Mesenchymal stem cell (in vitro differentiated cells and primary cell): ENCODE measurements around the gene SLC9A2.

Experiments used
- DNase-seq: peaks from one replicate; pipeline ENCODE4 v3.0.0-alpha.2; 2013
- H2AFZ ChIP-seq: one replicate; pipeline ENCODE4 v1.6.1; 2013; ENCODE audit warnings: low read depth, mild to moderate bottlenecking, control low read depth, inconsistent platforms, low read length, moderate library complexity
- H2AK5ac ChIP-seq: 2 replicates; pipeline ENCODE4 v1.6.1; 2013; ENCODE audit warnings: low read length, moderate library complexity, mild to moderate bottlenecking, inconsistent platforms; ENCODE audit not compliant: severe bottlenecking
- H2BK120ac ChIP-seq: one replicate; pipeline ENCODE4 v1.6.1; 2013; ENCODE audit warnings: low read depth, mild to moderate bottlenecking, inconsistent platforms, low read length, moderate library complexity
- H2BK12ac ChIP-seq, 2 experiments: one replicate each; pipeline ENCODE4 v1.6.1; 2013; ENCODE audit warnings: inconsistent platforms in 2 of 2, low read length in 2 of 2, mild to moderate bottlenecking in 2 of 2, moderate library complexity in 2 of 2, control low read depth in 1 of 2
- H2BK15ac ChIP-seq: one replicate; pipeline ENCODE4 v1.6.1; 2013; ENCODE audit warnings: mild to moderate bottlenecking, low read depth, inconsistent platforms; ENCODE audit not compliant: poor library complexity, severe bottlenecking
- H2BK5ac ChIP-seq: 2 replicates; pipeline ENCODE4 v1.6.1; 2013; ENCODE audit warnings: low read depth, mild to moderate bottlenecking, low read length, control low read depth, inconsistent platforms; ENCODE audit not compliant: poor library complexity, severe bottlenecking
- H3K14ac ChIP-seq, 2 experiments: one replicate each; pipeline ENCODE4 v1.6.1; 2013; ENCODE audit warnings: inconsistent platforms in 2 of 2, low read length in 2 of 2, control low read depth in 1 of 2, mild to moderate bottlenecking in 1 of 2, moderate library complexity in 1 of 2
- H3K18ac ChIP-seq, 2 experiments: one replicate each; pipeline ENCODE4 v1.6.1; 2013; ENCODE audit warnings: inconsistent platforms in 2 of 2, low read length in 2 of 2, control low read depth in 1 of 2, low read depth in 1 of 2, mild to moderate bottlenecking in 1 of 2
- H3K23ac ChIP-seq, 2 experiments: one replicate each; pipeline ENCODE4 v1.6.1; 2013; ENCODE audit warnings: inconsistent platforms in 2 of 2, low read length in 2 of 2, mild to moderate bottlenecking in 2 of 2, moderate library complexity in 2 of 2, control low read depth in 1 of 2
- H3K27ac ChIP-seq: 2 replicates; pipeline ENCODE4 v1.5.1; 2013; ENCODE audit warnings: mild to moderate bottlenecking, moderate library complexity, low read length, control low read depth, inconsistent platforms; ENCODE audit not compliant: poor library complexity, severe bottlenecking
- H3K27me3 ChIP-seq, 2 experiments: 2 replicates each; pipeline versions ENCODE4 v1.6.1 to v1.7.0; 2013; ENCODE audit warnings: low read length in 2 of 2, mild to moderate bottlenecking in 2 of 2, moderate library complexity in 2 of 2, control low read depth in 1 of 2, inconsistent platforms in 1 of 2; ENCODE audit not compliant: control insufficient read depth in 1 of 2, insufficient read depth in 1 of 2
- H3K36me3 ChIP-seq, 2 experiments: 2 replicates each; pipeline versions ENCODE4 v1.6.1 to v1.7.0; 2013; ENCODE audit warnings: low read length in 2 of 2, control low read depth in 1 of 2, inconsistent platforms in 1 of 2, low read depth in 1 of 2, mild to moderate bottlenecking in 1 of 2; ENCODE audit not compliant: insufficient read depth in 2 of 2, control insufficient read depth in 1 of 2
- H3K4ac ChIP-seq, 2 experiments: one replicate each; pipeline ENCODE4 v1.6.1; 2013; ENCODE audit warnings: inconsistent platforms in 2 of 2, low read length in 2 of 2, mild to moderate bottlenecking in 2 of 2, moderate library complexity in 2 of 2, control low read depth in 1 of 2, low read depth in 1 of 2
- H3K4me1 ChIP-seq: 2 replicates; pipeline ENCODE4 v1.6.1; 2013; ENCODE audit warnings: low read depth, low read length, control low read depth; ENCODE audit not compliant: control insufficient read depth, insufficient read depth
- H3K4me2 ChIP-seq: 2 replicates; pipeline ENCODE4 v1.6.1; 2013; ENCODE audit warnings: low read length, mild to moderate bottlenecking, inconsistent platforms; ENCODE audit not compliant: poor library complexity, severe bottlenecking
- H3K4me3 ChIP-seq, 2 experiments: 2 replicates each; pipeline versions ENCODE4 v1.5.1 to v1.7.0; 2013; ENCODE audit warnings: low read length in 2 of 2, mild to moderate bottlenecking in 2 of 2, control low read depth in 1 of 2, low read depth in 1 of 2; ENCODE audit not compliant: insufficient read depth in 1 of 2
- H3K79me1 ChIP-seq: replicated peaks from 2 replicates; pipeline ENCODE4 v1.6.1; 2013; ENCODE audit warnings: mild to moderate bottlenecking, control low read depth, low read length, inconsistent platforms; ENCODE audit not compliant: poor library complexity, severe bottlenecking
- H3K9ac ChIP-seq: 2 replicates; pipeline ENCODE4 v1.7.0; 2013; ENCODE audit warnings: mild to moderate bottlenecking, low read length, moderate library complexity
- H3K9me3 ChIP-seq: 2 replicates; pipeline ENCODE4 v1.7.0; 2013; ENCODE audit warnings: mild to moderate bottlenecking, low read length; ENCODE audit not compliant: control insufficient read depth
- H4K8ac ChIP-seq: one replicate; pipeline ENCODE4 v1.6.1; 2013; ENCODE audit warnings: inconsistent platforms, mild to moderate bottlenecking, low read length, moderate library complexity
- H4K91ac ChIP-seq: one replicate; pipeline ENCODE4 v1.6.1; 2013; ENCODE audit warnings: mild to moderate bottlenecking, low read length, inconsistent platforms
- WGBS: methylation state at CpG from one replicate; pipeline ENCODE4 v1.1.7; 2013; ENCODE audit warnings: mixed read lengths; 5-methylcytosine and 5-hydroxymethylcytosine counted together

Gene SLC9A2

DNA sequence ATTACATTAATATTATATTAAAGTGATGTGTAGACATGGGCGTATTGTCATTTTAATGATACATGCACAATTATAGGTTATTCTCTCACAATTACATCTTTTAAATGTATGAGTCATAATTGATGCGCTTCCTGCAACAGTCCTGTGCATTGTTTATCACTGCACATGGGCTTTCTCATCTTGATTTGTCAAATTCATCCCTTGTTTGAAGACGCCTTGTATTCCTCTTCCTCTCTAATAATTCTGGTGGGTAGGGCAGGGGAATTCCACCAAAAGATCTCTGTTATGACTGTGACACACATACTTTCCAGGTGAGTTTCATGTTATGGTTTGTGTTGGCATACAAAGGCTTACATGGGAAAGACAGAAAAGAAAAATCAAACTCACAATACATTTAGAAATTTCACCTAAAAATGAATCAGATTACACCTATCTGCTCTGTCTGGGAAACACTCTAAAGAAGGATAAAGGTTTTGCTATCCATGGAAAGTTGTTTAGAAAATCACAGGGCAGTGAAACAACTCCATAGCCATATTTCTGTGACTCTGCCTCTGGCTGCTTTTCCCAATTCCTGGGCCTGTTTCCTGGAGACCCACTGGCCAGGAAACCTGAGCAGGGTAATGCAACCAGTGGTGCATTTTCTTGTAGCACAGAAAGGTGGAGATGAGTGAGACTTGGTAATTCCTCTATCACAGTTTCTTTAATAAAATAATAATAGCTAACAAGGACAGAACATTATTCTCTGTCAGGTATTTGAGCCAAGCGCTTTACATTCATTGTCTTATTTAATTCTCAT lies 13.2 kb downstream of the SLC9A2 start:
- WGBS: 100% methylated on average over 1 of the region's 4 CpGs
- H3K9ac ChIP-seq: no peak overlapping the region

DNA sequence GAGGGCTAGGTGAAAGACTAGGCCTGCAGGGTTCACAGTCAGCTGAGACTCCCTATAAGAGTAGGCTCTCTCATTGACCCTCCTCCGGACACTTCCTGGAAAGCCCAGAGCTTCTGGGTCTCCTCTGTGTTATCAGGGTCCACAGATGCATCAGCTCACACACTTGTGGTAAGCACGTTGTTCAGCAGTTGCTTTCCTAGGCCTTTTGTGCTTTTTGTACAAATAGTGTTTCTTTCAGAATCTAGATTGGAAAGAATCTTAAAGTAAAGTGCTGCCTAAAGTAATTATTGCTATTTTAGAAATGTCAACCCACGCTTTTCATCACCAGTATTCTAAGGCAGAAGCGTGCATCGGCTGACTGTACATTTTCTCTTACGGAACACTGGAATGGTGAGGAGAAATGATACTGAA lies 15.5 kb downstream of the SLC9A2 start:
- Histone ChIP-seq H4K8ac (no peak overlapping the region), H3K27ac (no peak overlapping the region), H3K14ac (no peak overlapping the region), H3K79me1 (no peaks in the 10 kb centered on the region), H3K9me3 (no peaks in the 10 kb centered on the region), H2BK5ac (no peak overlapping the region), H2BK15ac (no peak overlapping the region), H3K4me1 (no peaks in the 10 kb centered on the region), H3K9ac (no peak overlapping the region), H3K4me3 (no peak overlapping the region), H3K36me3 (no peaks in the 10 kb centered on the region), H2AK5ac (no peak overlapping the region), H3K23ac (no peak overlapping the region), H2BK120ac (no peak overlapping the region), H4K91ac (no peak overlapping the region), H3K4ac (no peak overlapping the region), H3K4me2 (no peak overlapping the region), H3K18ac (no peak overlapping the region), H2AFZ (no peak overlapping the region), H2BK12ac (no peak overlapping the region), H3K27me3 (peaks cover 6 to 12% of the 10 kb centered on the region in 2 experiments)
- no peak for DNase-seq
- 92% methylated on average over 6 of the region's 6 CpGs for WGBS

More for the DNA sequence above, 13.2 kb downstream of the SLC9A2 start:
- Histone ChIP-seq H2AK5ac (no peak overlapping the region), H2BK12ac (no peak overlapping the region), H3K36me3 (no peaks in the 10 kb centered on the region), H3K79me1 (no peaks in the 10 kb centered on the region), H3K23ac (no peak overlapping the region), H2BK120ac (no peak overlapping the region), H3K4me2 (no peak overlapping the region), H3K9me3 (no peaks in the 10 kb centered on the region), H3K4me1 (no peaks in the 10 kb centered on the region), H2AFZ (no peak overlapping the region), H3K4me3 (no peak overlapping the region), H3K27ac (no peak overlapping the region), H3K4ac (no peak overlapping the region), H3K18ac (no peak overlapping the region), H4K8ac (no peak overlapping the region), H2BK5ac (no peak overlapping the region), H2BK15ac (no peak overlapping the region), H3K14ac (no peak overlapping the region), H4K91ac (no peak overlapping the region), H3K27me3 (peaks cover 6 to 12% of the 10 kb centered on the region in 2 experiments)
- DNase-seq: no peak

DNA sequence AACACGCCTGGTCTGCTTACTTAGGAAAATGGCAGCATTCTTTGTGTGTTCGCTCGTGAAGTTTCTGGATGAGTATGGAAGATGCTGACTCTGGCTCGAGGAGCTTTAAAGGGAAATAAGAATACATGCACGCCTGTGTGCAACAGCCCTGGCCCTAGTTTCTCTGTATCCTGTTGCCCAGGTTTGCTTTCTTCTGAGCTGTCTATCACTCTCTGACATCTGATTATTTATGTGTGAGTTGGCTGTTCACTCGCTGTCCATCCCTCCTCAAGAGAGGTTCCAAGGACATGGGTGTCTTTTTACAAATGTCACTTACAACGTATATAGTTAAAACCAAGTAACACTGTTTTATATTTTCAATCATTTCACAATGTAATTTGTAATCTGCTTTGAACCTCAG lies 16.0 kb downstream of the SLC9A2 start:
- H3K27me3 ChIP-seq: peaks cover 9 to 12% of the 10 kb centered on the region in 2 experiments
- no peak overlapping the region for H4K91ac ChIP-seq
- H3K4ac ChIP-seq: no peak overlapping the region
- H2AK5ac ChIP-seq: no peak overlapping the region
- no peak overlapping the region for H2BK120ac ChIP-seq
- no peak overlapping the region for H3K14ac ChIP-seq
- H2BK12ac ChIP-seq: no peak overlapping the region
- no peak overlapping the region for H3K4me3 ChIP-seq
- H3K9me3 ChIP-seq: no peaks in the 10 kb centered on the region
- H3K9ac ChIP-seq: no peak overlapping the region
- H3K4me2 ChIP-seq: no peak overlapping the region
- 87% methylated on average over 5 of the region's 7 CpGs for WGBS
- H3K23ac ChIP-seq: no peak overlapping the region
- H3K36me3 ChIP-seq: no peaks in the 10 kb centered on the region
- H3K18ac ChIP-seq: no peak overlapping the region
- no peaks in the 10 kb centered on the region for H3K4me1 ChIP-seq
- H4K8ac ChIP-seq: no peak overlapping the region
- H2AFZ ChIP-seq: no peak overlapping the region
- H3K27ac ChIP-seq: no peak overlapping the region
- H3K79me1 ChIP-seq: no peaks in the 10 kb centered on the region
- H2BK15ac ChIP-seq: no peak overlapping the region
- no peak for DNase-seq
- H2BK5ac ChIP-seq: no peak overlapping the region

DNA sequence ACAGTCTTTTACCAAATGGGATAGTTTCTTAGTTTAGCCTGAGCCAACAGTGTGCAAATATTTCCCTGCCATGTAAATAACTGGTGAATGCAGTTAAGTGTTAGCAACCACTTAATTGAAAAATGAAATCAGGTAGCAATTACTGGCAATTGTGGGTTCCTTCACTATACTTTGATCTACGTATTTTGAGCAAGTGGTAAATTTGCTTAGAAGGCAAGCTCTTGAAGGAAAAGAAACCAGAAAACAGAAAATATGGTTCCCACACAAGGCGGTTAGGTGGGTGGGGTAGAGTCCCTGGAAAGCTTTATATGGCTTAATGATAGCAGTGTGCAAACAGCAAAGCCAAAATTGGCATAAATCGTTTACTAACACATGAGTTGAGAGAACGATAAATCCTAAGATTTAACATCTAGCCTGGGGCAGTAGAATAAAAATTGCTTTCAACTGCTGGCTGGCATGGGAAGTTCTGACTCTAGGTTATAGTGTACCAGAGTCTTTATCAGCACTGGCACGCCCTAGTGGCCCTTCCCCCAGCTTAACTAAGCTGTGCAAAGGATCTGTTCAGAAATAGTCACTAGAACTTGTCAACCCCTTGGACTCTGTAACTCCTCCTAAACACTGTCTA lies 17.0 kb downstream of the SLC9A2 start:
- no peak overlapping the region for H3K4me3 ChIP-seq
- no peak overlapping the region for H4K8ac ChIP-seq
- H3K18ac ChIP-seq: no peak overlapping the region
- no peak overlapping the region for H2BK120ac ChIP-seq
- no peak overlapping the region for H3K4me2 ChIP-seq
- H3K14ac ChIP-seq: no peak overlapping the region
- no peaks in the 10 kb centered on the region for H3K4me1 ChIP-seq
- no peak overlapping the region for H2AFZ ChIP-seq
- no peaks in the 10 kb centered on the region for H3K79me1 ChIP-seq
- DNase-seq: no peak
- H3K27ac ChIP-seq: no peak overlapping the region
- H4K91ac ChIP-seq: no peak overlapping the region
- no peaks in the 10 kb centered on the region for H3K36me3 ChIP-seq
- H3K4ac ChIP-seq: no peak overlapping the region
- H3K9ac ChIP-seq: no peak overlapping the region
- H3K9me3 ChIP-seq: no peaks in the 10 kb centered on the region
- 68% methylated on average over 4 of the region's 5 CpGs for WGBS
- H2BK5ac ChIP-seq: no peak overlapping the region
- H3K27me3 ChIP-seq: peaks cover 12 to 17% of the 10 kb centered on the region in 2 experiments
- H3K23ac ChIP-seq: no peak overlapping the region
- no peak overlapping the region for H2BK15ac ChIP-seq
- no peak overlapping the region for H2AK5ac ChIP-seq
- no peak overlapping the region for H2BK12ac ChIP-seq
